CD8-positive, alpha-beta memory T cell (primary cell): ENCODE data around the gene UBIAD1. TPM values are rescaled to one million over a fixed set of nuclear protein-coding genes. Genes with fewer than 3 reads are reported as not detected.
A peak's percentile ranks its signal among the peaks of the same experiment; 100 is the strongest.
"Not testable (repeated sequence)": the region's sequence is repeated elsewhere in the genome, so short reads cannot be mapped to it uniquely, and the experiment has no call there.

ENCODE experiments used
- CTCF ChIA-PET: fragments of 350-600 bp; sonication (Branson Sonifier 250); formaldehyde crosslinking; loops from one replicate; lab custom pipeline; 2021; ENCODE audit warnings: antibody characterized with exemption; lab: Charles Lee
- POLR2A ChIA-PET: fragments of 350-600 bp; sonication (Branson Sonifier 250); formaldehyde crosslinking; loops from one replicate; lab custom pipeline; 2021; ENCODE audit warnings: antibody characterized with exemption; lab: Charles Lee
- DNase-seq, 5 donors: peaks; one replicate each; pipeline versions ENCODE4 v3.0.0 to v3.0.0-alpha.2; 2020 to 2022; ENCODE audit warnings: mixed read lengths in 1 of 5
- H3K27ac ChIP-seq: one replicate; pipeline ENCODE4 v1.7.0; 2013; ENCODE audit warnings: low read depth, mild to moderate bottlenecking, low read length, moderate library complexity
- H3K27me3 ChIP-seq: 2 replicates; pipeline ENCODE4 v1.7.0; 2013; ENCODE audit warnings: low read length, mild to moderate bottlenecking; ENCODE audit not compliant: insufficient read depth, poor library complexity, severe bottlenecking
- H3K36me3 ChIP-seq: 2 replicates; pipeline ENCODE4 v1.7.0; 2013; ENCODE audit warnings: mild to moderate bottlenecking, low read length, moderate library complexity; ENCODE audit not compliant: insufficient read depth
- H3K4me1 ChIP-seq: 2 replicates; pipeline ENCODE4 v1.7.0; 2013; ENCODE audit warnings: mild to moderate bottlenecking, low read length, moderate library complexity; ENCODE audit not compliant: insufficient read depth
- H3K4me3 ChIP-seq: 2 replicates; pipeline ENCODE4 v1.7.0; 2013; ENCODE audit warnings: mild to moderate bottlenecking, low read length
- H3K9me3 ChIP-seq: 2 replicates; pipeline ENCODE4 v1.7.0; 2013; ENCODE audit warnings: mild to moderate bottlenecking, low read length
- H3K27ac Mint-ChIP-seq, 8 donors: one replicate each; pipeline ENCODE4 v1.8.0; 2020 to 2021; ENCODE audit warnings: mixed read lengths in 8 of 8, mild to moderate bottlenecking in 6 of 8, inconsistent platforms in 3 of 8, moderate library complexity in 3 of 8
- H3K27me3 Mint-ChIP-seq, 2 donors: one replicate each; pipeline ENCODE4 v1.8.0; 2020 to 2021; ENCODE audit warnings: mixed read lengths in 2 of 2, mild to moderate bottlenecking in 1 of 2, moderate library complexity in 1 of 2
- H3K36me3 Mint-ChIP-seq, 3 donors: one replicate each; pipeline ENCODE4 v1.8.0; 2020 to 2021; ENCODE audit warnings: mixed read lengths in 3 of 3, inconsistent platforms in 1 of 3, mild to moderate bottlenecking in 1 of 3
- H3K4me1 Mint-ChIP-seq, 3 donors: one replicate each; pipeline ENCODE4 v1.8.0; 2020 to 2021; ENCODE audit warnings: mixed read lengths in 3 of 3, inconsistent platforms in 1 of 3, mild to moderate bottlenecking in 1 of 3
- H3K4me3 Mint-ChIP-seq, 7 donors: one replicate each; pipeline ENCODE4 v1.8.0; 2020 to 2021; ENCODE audit warnings: mixed read lengths in 7 of 7, mild to moderate bottlenecking in 6 of 7, moderate library complexity in 4 of 7, inconsistent platforms in 2 of 7
- H3K9me3 Mint-ChIP-seq, 5 donors: one replicate each; pipeline ENCODE4 v1.8.0; 2020 to 2022; ENCODE audit warnings: mixed read lengths in 5 of 5, mild to moderate bottlenecking in 3 of 5, moderate library complexity in 2 of 5, inconsistent platforms in 1 of 5
- polyA plus RNA-seq: library from polyadenylated mRNA; unstranded; fragments of 300-500 nt; fragmentation: Illumina TruSeq; gene quantifications from one replicate; pipeline ENCODE4 v1.2.3, GENCODE V29; 2021
- total RNA-seq, 2 experiments: library from RNA; stranded (reverse); gene quantifications; one replicate each; pipeline ENCODE4 v1.2.3, GENCODE V29; 2021

The UBIAD1 gene
- total and polyA plus RNA-seq, 3 experiments from 2014 or later = 31.4 to 41.8 (median 35.7) TPM

DNA sequence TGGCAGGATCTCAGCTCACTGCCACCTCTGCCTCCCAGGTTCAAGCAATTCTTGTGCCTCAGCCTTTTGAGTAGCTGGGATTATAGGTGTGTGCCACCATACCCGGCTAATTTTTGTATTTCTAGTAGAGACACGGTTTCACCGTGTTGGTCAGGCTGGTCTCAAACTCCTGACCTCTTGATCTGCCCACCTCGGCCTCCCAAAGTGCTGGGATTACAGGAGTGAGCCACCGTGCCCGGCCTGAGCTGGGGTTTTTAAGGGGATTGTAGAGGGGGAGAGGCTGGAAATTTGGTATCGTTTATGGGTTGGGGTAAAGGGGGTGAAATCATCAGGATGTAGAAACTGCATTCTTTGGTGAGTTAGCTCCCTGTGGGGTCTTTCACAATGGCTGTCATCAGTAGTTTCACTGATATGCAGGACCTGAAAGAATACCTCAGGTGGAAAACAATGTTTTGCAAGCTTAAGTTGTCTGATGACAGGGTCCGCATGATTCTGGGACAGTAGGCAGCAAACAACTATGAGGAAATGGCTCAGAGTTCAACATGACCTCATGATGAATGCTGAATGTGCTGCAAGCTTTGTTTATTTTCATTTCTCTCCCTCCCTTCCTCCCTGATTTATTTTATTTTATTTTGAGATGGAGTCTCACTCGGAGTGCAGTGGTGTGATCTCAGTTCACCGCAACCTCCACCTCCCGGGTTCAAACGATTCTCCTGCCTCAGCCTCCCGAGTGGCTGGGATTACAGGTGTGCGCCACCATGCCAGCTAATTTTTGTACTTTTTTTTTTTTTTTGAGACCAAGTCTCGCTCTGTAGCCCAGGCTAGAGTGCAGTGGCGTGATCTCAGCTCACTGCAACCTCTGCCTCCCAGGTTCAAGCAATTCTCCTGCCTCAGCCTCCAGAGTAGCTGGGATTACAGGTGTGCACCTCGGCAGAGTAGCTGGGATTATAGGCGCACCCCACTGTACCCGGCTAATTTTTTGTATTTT is 5.4 kb upstream of the UBIAD1 start:
- H3K9me3 Mint-ChIP-seq, H3K27me3 ChIP-seq, H3K27me3 Mint-ChIP-seq, POLR2A ChIA-PET, H3K4me1 Mint-ChIP-seq, H3K9me3 ChIP-seq, H3K36me3 ChIP-seq, H3K27ac ChIP-seq, DNase-seq, H3K36me3 Mint-ChIP-seq, H3K4me3 ChIP-seq, H3K27ac Mint-ChIP-seq: not testable (repeated sequence)
- CTCF ChIA-PET = interaction anchor here (0.9 kb wide), 1 partner anchor 230 kb away, joined by 3 read pairs; no protein-coding TSS in a partner anchor
- peak overlapping the region in 1 of 7 donors; percentile 22 for H3K4me3 Mint-ChIP-seq
- H3K4me1 ChIP-seq = peaks cover 10% of the 10 kb centered on the region

DNA sequence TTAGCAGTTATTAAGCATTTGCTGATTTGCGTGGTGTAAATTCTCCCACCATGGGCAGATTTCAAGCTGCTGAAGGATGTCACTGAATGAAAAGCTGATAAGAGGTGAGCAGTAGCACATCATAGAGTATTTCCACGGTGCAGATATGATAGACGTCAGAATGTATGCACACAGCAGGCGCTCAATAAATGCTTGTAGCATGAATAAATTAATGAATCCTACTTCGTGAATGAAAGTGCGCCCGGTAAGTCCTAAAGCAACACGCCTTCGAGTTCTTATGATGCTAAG is 510 bp upstream of the UBIAD1 start:
- H3K27me3 Mint-ChIP-seq = peaks cover 0 to 3% of the 10 kb centered on the region in 2 donors
- H3K4me1 Mint-ChIP-seq = peaks cover 27 to 37% (median 36%) of the 10 kb centered on the region in 3 donors
- Histone ChIP-seq H3K36me3 (peaks cover 3% of the 10 kb centered on the region), H3K27me3 (no peaks in the 10 kb centered on the region), H3K9me3 (no peaks in the 10 kb centered on the region), H3K4me1 (peaks cover 25% of the 10 kb centered on the region), H3K27ac (no peak overlapping the region), H3K4me3 (peak overlapping the region; percentile 60)
- CTCF ChIA-PET = interaction anchor here (2.0 kb wide), 1 partner anchor 10 kb away, joined by 7 read pairs; the partner anchor contains the start of gene MTOR
- H3K27ac Mint-ChIP-seq = peak overlapping the region in 2 of 8 donors; percentile 29 to 57
- POLR2A ChIA-PET = interaction anchor here (2.1 kb wide), 1 partner anchor 10 kb away, joined by 23 read pairs; the partner anchor contains the start of gene MTOR
- H3K4me3 Mint-ChIP-seq = peak overlapping the region in 6 of 7 donors; percentile 38 to 84 (median 57)
- no peaks in the 10 kb centered on the region for H3K9me3 Mint-ChIP-seq
- DNase-seq = no peak
- H3K36me3 Mint-ChIP-seq = peaks cover 0 to 23% (median 6%) of the 10 kb centered on the region in 3 donors

DNA sequence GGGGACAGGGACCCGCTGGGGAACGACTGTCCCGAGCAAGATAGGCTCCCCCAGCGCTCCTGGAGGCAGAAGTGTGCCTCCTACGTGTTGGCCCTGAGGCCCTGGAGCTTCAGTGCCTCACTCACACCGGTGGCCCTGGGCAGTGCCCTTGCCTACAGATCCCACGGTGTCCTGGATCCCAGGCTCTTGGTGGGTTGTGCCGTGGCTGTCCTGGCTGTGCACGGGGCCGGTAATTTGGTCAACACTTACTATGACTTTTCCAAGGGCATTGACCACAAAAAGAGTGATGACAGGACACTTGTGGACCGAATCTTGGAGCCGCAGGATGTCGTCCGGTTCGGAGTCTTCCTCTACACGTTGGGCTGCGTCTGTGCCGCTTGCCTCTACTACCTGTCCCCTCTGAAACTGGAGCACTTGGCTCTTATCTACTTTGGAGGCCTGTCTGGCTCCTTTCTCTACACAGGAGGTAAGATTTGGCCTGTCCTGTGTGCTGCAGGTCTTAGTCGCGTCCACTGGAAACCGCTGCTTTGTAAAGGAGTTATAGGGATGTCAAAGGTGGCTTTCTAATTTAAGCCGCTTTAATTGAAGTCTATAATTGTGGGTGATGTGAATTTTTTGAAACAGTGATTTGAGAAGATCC is 717 bp downstream of the UBIAD1 start:
- H3K36me3 Mint-ChIP-seq = peaks cover 0 to 33% (median 6%) of the 10 kb centered on the region in 3 donors
- Histone ChIP-seq H3K4me3 (peak overlapping the region; percentile 96), H3K9me3 (no peaks in the 10 kb centered on the region), H3K27ac (peak overlapping the region; percentile 90), H3K4me1 (peaks cover 25% of the 10 kb centered on the region), H3K36me3 (peaks cover 3% of the 10 kb centered on the region), H3K27me3 (no peaks in the 10 kb centered on the region)
- ChIA-PET POLR2A (interaction anchor here (0.5 to 2.1 kb wide), 4 partner anchors 11 to 634 kb away, joined by 3 to 23 read pairs (median 4); partner anchors contain the start of gene MTOR), CTCF (interaction anchor here (0.7 to 1.1 kb wide), 2 partner anchors 8 to 10 kb away, joined by 3 to 4 read pairs; no protein-coding TSS in a partner anchor)
- peaks cover 32 to 47% (median 46%) of the 10 kb centered on the region in 3 donors for H3K4me1 Mint-ChIP-seq
- H3K27me3 Mint-ChIP-seq = peaks cover 0 to 3% of the 10 kb centered on the region in 2 donors
- DNase-seq = no peak
- peak overlapping the region; percentile 93 to 100 (median 94) for H3K4me3 Mint-ChIP-seq
- H3K27ac Mint-ChIP-seq = peak overlapping the region; percentile 76 to 99 (median 94)
- no peaks in the 10 kb centered on the region for H3K9me3 Mint-ChIP-seq

GRCh38 chr1:11279152-11279551 is 6.2 kb downstream of the UBIAD1 start:
- H3K27ac ChIP-seq = no peak overlapping the region
- POLR2A ChIA-PET = no interaction called here
- H3K4me1 ChIP-seq = peaks cover 74% of the 10 kb centered on the region

DNA sequence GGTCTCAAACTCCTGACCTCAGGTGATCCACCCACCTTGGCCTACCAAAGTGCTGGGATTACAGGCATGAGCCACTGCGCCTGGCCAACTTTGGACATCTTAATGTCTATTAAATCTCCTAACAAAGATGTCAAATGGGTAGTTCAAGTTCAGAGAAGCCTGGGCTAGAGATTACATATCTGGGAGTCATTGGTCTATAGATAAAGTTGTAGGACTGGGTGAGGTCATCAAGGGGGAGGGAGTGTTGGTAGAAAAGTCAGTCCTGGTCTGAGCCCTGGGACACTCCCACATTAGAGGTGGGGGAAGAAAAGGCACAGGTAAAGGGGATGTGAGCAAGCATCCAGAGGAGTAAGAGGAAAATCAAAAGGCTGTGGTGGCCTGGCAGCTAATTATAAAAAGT is 6.6 kb downstream of the UBIAD1 start:
- Mint-ChIP-seq H3K27me3 (peaks cover 0 to 3% of the 10 kb centered on the region in 2 donors), H3K36me3 (peaks cover 0 to 63% (median 18%) of the 10 kb centered on the region in 3 donors), H3K9me3 (no peaks in the 10 kb centered on the region), H3K4me1 (peaks cover 65 to 81% (median 78%) of the 10 kb centered on the region in 3 donors), H3K27ac (peak overlapping the region; percentile 37 to 91 (median 78)), H3K4me3 (peak overlapping the region in 1 of 7 donors; percentile 11)
- H3K9me3 ChIP-seq = no peaks in the 10 kb centered on the region
- DNase-seq = no peak
- H3K4me3 ChIP-seq = no peak overlapping the region
- POLR2A ChIA-PET = no interaction called here
- no peak overlapping the region for H3K27ac ChIP-seq
- peaks cover 75% of the 10 kb centered on the region for H3K4me1 ChIP-seq
- CTCF ChIA-PET = interaction anchor here (1.4 to 1.6 kb wide), 2 partner anchors 33 to 38 kb away, joined by 3 to 7 read pairs; no protein-coding TSS in a partner anchor
- H3K27me3 ChIP-seq = no peaks in the 10 kb centered on the region
- H3K36me3 ChIP-seq = peaks cover 3% of the 10 kb centered on the region

More at GRCh38 chr1:11279152-11279551, 6.2 kb downstream of the UBIAD1 start:
- Histone ChIP-seq H3K4me3 (no peak overlapping the region), H3K27me3 (no peaks in the 10 kb centered on the region), H3K36me3 (peaks cover 3% of the 10 kb centered on the region), H3K9me3 (no peaks in the 10 kb centered on the region)
- H3K27ac Mint-ChIP-seq = peak overlapping the region in 4 of 8 donors; percentile 32 to 78 (median 46)
- peaks cover 0 to 61% (median 18%) of the 10 kb centered on the region in 3 donors for H3K36me3 Mint-ChIP-seq
- H3K9me3 Mint-ChIP-seq = no peaks in the 10 kb centered on the region
- H3K4me1 Mint-ChIP-seq = peaks cover 64 to 80% (median 79%) of the 10 kb centered on the region in 3 donors
- peaks cover 0 to 3% of the 10 kb centered on the region in 2 donors for H3K27me3 Mint-ChIP-seq
- CTCF ChIA-PET = no interaction called here
- peak overlapping the region in 1 of 7 donors; percentile 41 for H3K4me3 Mint-ChIP-seq
- DNase-seq = no peak

DNA sequence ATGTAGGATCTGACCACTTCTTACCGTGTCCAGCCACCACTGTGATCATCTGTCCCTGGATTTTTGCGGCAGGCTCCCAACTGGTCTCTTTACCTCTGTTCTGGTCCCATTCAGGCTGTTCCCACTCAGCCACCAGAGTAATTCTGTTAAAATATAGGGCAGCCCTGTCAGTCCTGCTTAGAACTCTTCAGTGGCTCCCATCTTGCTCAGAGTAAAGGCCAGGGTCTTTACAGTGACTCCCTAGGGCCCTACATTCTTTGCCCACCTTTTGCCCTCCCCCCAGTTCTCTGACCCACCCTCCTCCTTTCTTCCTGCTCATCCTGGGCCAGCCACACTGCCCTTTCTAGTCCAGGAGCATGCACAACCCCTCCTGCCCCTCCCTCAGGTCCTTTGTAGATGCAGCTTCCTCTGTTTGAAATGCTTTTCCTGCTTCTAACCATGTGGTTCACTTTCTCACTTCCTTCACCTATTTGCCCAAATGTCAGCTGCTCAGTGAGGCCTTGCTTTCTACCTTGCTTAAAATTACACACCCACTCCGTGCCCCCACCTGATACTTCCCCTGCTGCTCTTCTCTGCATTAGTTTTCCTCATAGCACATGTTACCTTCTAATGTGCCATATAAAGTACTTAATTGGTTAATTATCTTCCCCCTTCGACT is 7.8 kb downstream of the UBIAD1 start:
- Histone ChIP-seq H3K27me3 (no peaks in the 10 kb centered on the region), H3K36me3 (peaks cover 3% of the 10 kb centered on the region), H3K9me3 (no peaks in the 10 kb centered on the region), H3K27ac (no peak overlapping the region), H3K4me1 (peaks cover 75% of the 10 kb centered on the region), H3K4me3 (no peak overlapping the region)
- H3K27me3 Mint-ChIP-seq = peaks cover 0 to 3% of the 10 kb centered on the region in 2 donors
- H3K4me3 Mint-ChIP-seq = peak overlapping the region; percentile 12 to 69 (median 29)
- ChIA-PET POLR2A (no interaction called here), CTCF (interaction anchor here (1.2 to 1.6 kb wide), 3 partner anchors 7 to 39 kb away, joined by 3 to 7 read pairs (median 3); no protein-coding TSS in a partner anchor)
- H3K4me1 Mint-ChIP-seq = peaks cover 64 to 79% (median 73%) of the 10 kb centered on the region in 3 donors
- peak overlapping the region; percentile 40 to 96 (median 86) for H3K27ac Mint-ChIP-seq
- no peaks in the 10 kb centered on the region for H3K9me3 Mint-ChIP-seq
- peak in 1 of 5 donors; percentile 49 for DNase-seq
- H3K36me3 Mint-ChIP-seq = peaks cover 0 to 67% (median 17%) of the 10 kb centered on the region in 3 donors
